B cell (primary cell): ENCODE data around the gene N4BP3. TPM values are rescaled to one million over a fixed set of nuclear protein-coding genes. Genes with fewer than 3 reads are reported as not detected.

Experiments used
- ATAC-seq: fragments of 200-7000 bp; cut with Tn5 transposase; one replicate; pipeline ENCODE4 v1.10.0; 2021; ENCODE audit warnings: low read depth, mild to moderate bottlenecking, moderate number of reproducible peaks, moderate library complexity
- CTCF ChIA-PET: fragments of 350-600 bp; sonication (Branson Sonifier 250); formaldehyde crosslinking; loops from one replicate; lab custom pipeline; 2021; ENCODE audit warnings: antibody characterized with exemption, inconsistent platforms; lab: Charles Lee
- POLR2A ChIA-PET: fragments of 350-600 bp; sonication (Branson Sonifier 250); formaldehyde crosslinking; loops from one replicate; lab custom pipeline; 2021; ENCODE audit warnings: antibody characterized with exemption; lab: Charles Lee
- DNase-seq: peaks from one replicate; pipeline ENCODE4 v3.0.0; 2013
- H2AFZ ChIP-seq: 2 replicates; pipeline ENCODE4 v1.6.1; 2012; ENCODE audit warnings: mild to moderate bottlenecking, low read depth, low read length; ENCODE audit not compliant: insufficient read depth, poor library complexity, severe bottlenecking
- H3K27ac ChIP-seq, 2 donors: 1 replicate in 1 of 2; 2 replicates in 1 of 2; pipeline ENCODE4 v1.5.1; 2012 to 2013; ENCODE audit warnings: low read length in 2 of 2, mild to moderate bottlenecking in 2 of 2, moderate library complexity in 1 of 2
- H3K27me3 ChIP-seq, 4 experiments: fragments of 200-600 bp in 1 of 4; sonication (generic) in 1 of 4; replicated peaks in 1 of 4; 1 replicate in 2 of 4; 2 replicates in 2 of 4; pipeline versions ENCODE4 v1.6.1 to v1.7.0; 2013 to 2016; ENCODE audit warnings: low read length in 3 of 4, mild to moderate bottlenecking in 2 of 4, mixed read lengths in 1 of 4, moderate library complexity in 1 of 4; ENCODE audit not compliant: insufficient read depth in 4 of 4, control insufficient read depth in 3 of 4; ENCODE audit errors: control extremely low read depth in 1 of 4
- H3K36me3 ChIP-seq, 2 experiments: replicated peaks in 1 of 2; 1 replicate in 1 of 2; 2 replicates in 1 of 2; pipeline versions ENCODE4 v1.6.1 to v1.7.1; 2013; ENCODE audit warnings: low read length in 1 of 2; ENCODE audit not compliant: insufficient read depth in 2 of 2, control insufficient read depth in 1 of 2; ENCODE audit errors: control extremely low read depth in 1 of 2, extremely low read depth in 1 of 2
- H3K4me1 ChIP-seq, 2 donors: fragments of 200-600 bp in 1 of 2; sonication (generic) in 1 of 2; 1 replicate in 1 of 2; 2 replicates in 1 of 2; pipeline versions ENCODE4 v1.5.1 to v1.6.1; 2013 to 2017; ENCODE audit warnings: low read length in 2 of 2; ENCODE audit not compliant: control insufficient read depth in 2 of 2, insufficient read depth in 2 of 2
- H3K4me2 ChIP-seq: replicated peaks from 2 replicates; pipeline ENCODE3; 2012; ENCODE audit warnings: mild to moderate bottlenecking, low read depth, low read length; ENCODE audit not compliant: poor library complexity, severe bottlenecking
- H3K4me3 ChIP-seq, 5 experiments: fragments of 200-600 bp in 1 of 5; sonication (generic) in 1 of 5; 1 replicate in 3 of 5; 2 replicates in 2 of 5; pipeline versions ENCODE4 v1.5.1 to v1.7.0; 2011 to 2016; ENCODE audit warnings: low read length in 4 of 5, mild to moderate bottlenecking in 4 of 5, low read depth in 2 of 5, control low read depth in 1 of 5, moderate library complexity in 1 of 5; ENCODE audit not compliant: insufficient read depth in 1 of 5; ENCODE audit errors: control extremely low read depth in 1 of 5, extremely low read depth in 1 of 5
- H3K79me2 ChIP-seq: fragments of 200-600 bp; sonication (generic); one replicate; pipeline ENCODE4 v1.6.0; 2016; ENCODE audit warnings: low read length; ENCODE audit not compliant: control insufficient read depth, insufficient read depth
- H3K9ac ChIP-seq: fragments of 200-600 bp; sonication (generic); 2 replicates; pipeline ENCODE4 v1.6.1; 2017; ENCODE audit warnings: mild to moderate bottlenecking, low read length, moderate library complexity
- H3K9me3 ChIP-seq, 3 donors: one replicate each; pipeline versions ENCODE4 v1.6.1 to v1.7.1; 2013; ENCODE audit warnings: low read length in 2 of 3; ENCODE audit not compliant: control insufficient read depth in 2 of 3, insufficient read depth in 1 of 3; ENCODE audit errors: control extremely low read depth in 1 of 3
- H4K20me1 ChIP-seq: 2 replicates; pipeline ENCODE4 v1.6.0; 2012; ENCODE audit warnings: mild to moderate bottlenecking, low read length; ENCODE audit not compliant: insufficient read depth, control insufficient read depth, poor library complexity, severe bottlenecking
- H3K27ac Mint-ChIP-seq: one replicate; pipeline ENCODE4 v1.8.0; 2021; ENCODE audit warnings: mixed read lengths
- H3K27me3 Mint-ChIP-seq: one replicate; pipeline ENCODE4 v1.8.0; 2021; ENCODE audit warnings: mixed read lengths
- H3K4me1 Mint-ChIP-seq: one replicate; pipeline ENCODE4 v1.8.0; 2021; ENCODE audit warnings: mixed read lengths
- H3K4me3 Mint-ChIP-seq: one replicate; pipeline ENCODE4 v1.8.0; 2021; ENCODE audit warnings: mixed read lengths
- H3K9me3 Mint-ChIP-seq: one replicate; pipeline ENCODE4 v1.8.0; 2022; ENCODE audit warnings: mixed read lengths; ENCODE audit not compliant: insufficient read depth
- CTCF ChIP-seq: fragments of 200-600 bp; IDR thresholded peaks from one replicate; pipeline ENCODE4 v1.8.0; 2022; ENCODE audit warnings: antibody characterized with exemption, mild to moderate bottlenecking
- EZH2 ChIP-seq: IDR thresholded peaks from 2 replicates; pipeline ENCODE4 v1.6.1; 2012; ENCODE audit warnings: borderline replicate concordance, low read depth, mild to moderate bottlenecking, moderate library complexity, low read length; ENCODE audit not compliant: insufficient read depth, poor library complexity, severe bottlenecking
- WGBS: methylation state at CpG from one replicate; pipeline ENCODE4 v1.1.5; 2013; ENCODE audit warnings: missing lambda C conversion rate; ENCODE audit not compliant: insufficient coverage; 5-methylcytosine and 5-hydroxymethylcytosine counted together
- intact Hi-C: fragments of 100-400 bp; cut with micrococcal nuclease; formaldehyde crosslinking; loops from one replicate; pipeline ENCODE4 v1.10.0; 2022
- polyA plus RNA-seq: library from polyadenylated mRNA; depleted of rRNA; stranded (reverse); fragments of >200 nt; gene quantifications from 2 replicates; pipeline ENCODE4 v1.2.3, GENCODE V29; 2012
- total RNA-seq, 2 donors: library from RNA; stranded (reverse); fragments of 120-200 nt in 1 of 2; gene quantifications; 1 replicate in 1 of 2; 2 replicates in 1 of 2; pipeline versions ENCODE4 v1.2.3 to v1.2.4, GENCODE V29; 2013 to 2022

N4BP3 gene
- total and polyA plus RNA-seq, 2 donors (not counting 1 experiment from before 2014, with no cell fraction given) = 13.3 to 48.7 TPM

GRCh38 chr5:178142642-178143041, 29.3 kb downstream of the N4BP3 start:
- Histone ChIP-seq H3K27me3 (no peaks in the 10 kb centered on the region), H3K79me2 (no peaks in the 10 kb centered on the region), H3K4me3 (no peak overlapping the region), H4K20me1 (peaks cover 2% of the 10 kb centered on the region), H3K9ac (no peak overlapping the region), H3K9me3 (no peaks in the 10 kb centered on the region), H3K4me1 (no peaks in the 10 kb centered on the region), H3K36me3 (peaks cover 0 to 52% of the 10 kb centered on the region in 2 experiments), H3K27ac (no peak overlapping the region), H3K4me2 (no peak overlapping the region), H2AFZ (no peak overlapping the region)
- no peaks in the 10 kb centered on the region for H3K27me3 Mint-ChIP-seq
- DNase-seq (no peak), ATAC-seq (no peak)
- CTCF ChIA-PET = interaction anchor here (0.7 to 22.8 kb wide), 7 partner anchors 10 to 74 kb away, joined by 3 to 540 read pairs (median 4); partner anchors contain the start of gene NHP2
- H3K4me1 Mint-ChIP-seq = no peaks in the 10 kb centered on the region
- H3K27ac Mint-ChIP-seq = no peak overlapping the region
- no peak overlapping the region for H3K4me3 Mint-ChIP-seq
- POLR2A ChIA-PET = no interaction called here
- TF ChIP-seq EZH2 (no peak), CTCF (no peak)
- 98% methylated on average over 20 of the region's 20 CpGs for WGBS
- H3K9me3 Mint-ChIP-seq = no peaks in the 10 kb centered on the region
- intact Hi-C loops = no loop called here

GRCh38 chr5:178143246-178143645, 29.9 kb downstream of the N4BP3 start:
- peaks cover 6% of the 10 kb centered on the region for H4K20me1 ChIP-seq
- no peak overlapping the region for H3K4me3 Mint-ChIP-seq
- H3K36me3 ChIP-seq = peaks cover 0 to 54% of the 10 kb centered on the region in 2 experiments
- H3K27ac Mint-ChIP-seq = no peak overlapping the region
- intact Hi-C loops = no loop called here
- H3K9ac ChIP-seq = no peak overlapping the region
- ChIA-PET POLR2A (no interaction called here), CTCF (interaction anchor here (0.7 to 22.8 kb wide), 10 partner anchors 7 to 75 kb away, joined by 3 to 540 read pairs (median 7); partner anchors contain the start of gene NHP2)
- H3K9me3 ChIP-seq = no peaks in the 10 kb centered on the region
- H3K4me1 Mint-ChIP-seq = no peaks in the 10 kb centered on the region
- TF ChIP-seq EZH2 (no peak), CTCF (no peak)
- H3K4me2 ChIP-seq = no peak overlapping the region
- no peaks in the 10 kb centered on the region for H3K9me3 Mint-ChIP-seq
- H3K27ac ChIP-seq = no peak overlapping the region
- no peak overlapping the region for H3K4me3 ChIP-seq
- DNase-seq (no peak), ATAC-seq (no peak)
- H3K79me2 ChIP-seq = no peaks in the 10 kb centered on the region
- H3K27me3 ChIP-seq = no peaks in the 10 kb centered on the region
- no peaks in the 10 kb centered on the region for H3K27me3 Mint-ChIP-seq
- 100% methylated on average over 6 of the region's 6 CpGs for WGBS
- H2AFZ ChIP-seq = no peak overlapping the region
- H3K4me1 ChIP-seq = no peaks in the 10 kb centered on the region
